ENCODE data around the gene UBL3. TPM values are rescaled to one million over a fixed set of nuclear protein-coding genes. Genes with fewer than 3 reads are reported as not detected.

UBL3 gene
- total RNA-seq: 11.9 and 13.5 TPM in 2 replicates

DNA sequence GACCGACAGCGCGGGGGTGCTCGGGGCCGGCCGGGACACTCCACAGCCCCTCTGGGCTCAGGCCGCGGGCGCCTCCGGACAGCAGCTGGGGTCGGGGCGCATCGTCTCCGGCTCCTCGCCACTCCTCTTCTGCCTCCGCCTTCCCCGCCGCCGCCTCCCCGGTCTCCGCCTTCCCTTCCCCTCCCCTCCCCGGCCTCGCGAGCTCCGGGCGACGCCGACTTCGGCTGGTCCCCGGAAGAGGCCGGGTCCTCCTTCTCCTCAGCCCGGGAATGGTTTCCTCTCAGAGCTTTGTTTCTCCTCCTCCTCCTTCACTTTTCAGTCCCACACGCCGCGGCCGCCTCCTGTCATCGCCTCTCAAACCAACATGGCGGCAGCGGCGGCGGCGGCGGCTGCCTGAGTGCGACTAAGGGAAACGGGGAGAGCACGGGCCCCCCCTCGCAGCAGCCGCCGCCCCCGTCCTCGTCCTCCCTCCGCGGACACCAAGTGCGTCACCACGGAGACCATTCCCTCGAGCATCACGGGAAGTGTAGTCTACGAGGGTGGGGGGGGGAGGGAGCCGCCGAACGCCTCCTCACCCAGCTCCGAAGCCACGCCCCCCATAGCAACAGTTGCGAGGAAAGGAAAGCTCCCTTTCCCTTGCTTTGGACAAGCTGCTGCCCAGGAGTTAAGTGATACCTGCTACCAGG, at the start of gene UBL3:
Gene UBL3, minus strand, starts transcription at position 405 of the 686 bp plus-strand sequence. CDS start 1,079 bp downstream, outside the sequence.

